K562 (cell line): ENCODE results near the gene IFT25. TPM values are rescaled to one million over a fixed set of nuclear protein-coding genes. Genes with fewer than 3 reads are reported as not detected.
"Not testable (repeated sequence)": the region's sequence is repeated elsewhere in the genome, so short reads cannot be mapped to it uniquely, and the experiment has no call there.

Experiments used
- ATAC-seq: fragments of 200-7000 bp; cut with Tn5 transposase; 3 replicates; pipeline ENCODE4 v1.9.1; 2020; ENCODE audit warnings: moderate library complexity
- BruUV-seq: library from RNA; stranded (reverse); fragments of 400-500 nt; replicated peaks from 2 replicates; lab custom pipeline; 2021; lab: Mats Ljungman, UMichigan
- CTCF ChIA-PET: fragments of 300-600 bp; formaldehyde crosslinking; extraction: SDS; loops from one replicate; lab custom pipeline; 2021; ENCODE audit warnings: low intra/inter-chr PET ratio; lab: Yijun Ruan, JAX
- POLR2A ChIA-PET: fragments of 300-600, 350-650 bp; sonication (Branson Sonifier 250); formaldehyde crosslinking; extraction: SDS; loops from one replicate; lab custom pipeline; 2021; ENCODE audit warnings: antibody characterized with exemption, inconsistent platforms; lab: Yijun Ruan, JAX
- DNase-seq, 4 experiments: peaks; one replicate each; pipeline versions ENCODE4 v3.0.0 to v3.0.0-alpha.2; 2011 to 2018; ENCODE audit warnings: low spot score in 3 of 4, mixed read lengths in 3 of 4; ENCODE audit errors: extremely low read depth in 1 of 4
- FAIRE-seq: peaks from 2 replicates; lab custom pipeline; 2011; peaks lifted over from hg19 to GRCh38; lab: Jason Lieb, UNC
- H2AFZ ChIP-seq: 2 replicates; pipeline ENCODE4 v1.6.0; 2011; ENCODE audit warnings: low read depth, low read length, control low read depth, inconsistent platforms
- H3K27ac ChIP-seq: fragments of 200-600 bp; 3 replicates; pipeline ENCODE4 v1.8.0; 2011; ENCODE audit warnings: low read depth, mild to moderate bottlenecking, control low read depth, inconsistent platforms, low read length, moderate library complexity, mixed read lengths; ENCODE audit errors: extremely low read depth
- H3K27me3 ChIP-seq, 2 experiments: fragments of 300-600 bp in 1 of 2; 2 replicates in 1 of 2; 3 replicates in 1 of 2; pipeline versions ENCODE4 v1.6.0 to v1.8.0; 2011; ENCODE audit warnings: inconsistent platforms in 2 of 2, low read length in 2 of 2, mild to moderate bottlenecking in 1 of 2, mixed read lengths in 1 of 2, moderate library complexity in 1 of 2; ENCODE audit not compliant: control insufficient read depth in 2 of 2, insufficient read depth in 2 of 2
- H3K36me3 ChIP-seq: fragments of 300-600 bp; 3 replicates; pipeline ENCODE4 v1.8.0; 2011; ENCODE audit warnings: mild to moderate bottlenecking, low read length, inconsistent platforms; ENCODE audit not compliant: control insufficient read depth, insufficient read depth
- H3K4me1 ChIP-seq, 2 experiments: fragments of 200-600 bp in 1 of 2; replicated peaks in 1 of 2; 2 replicates in 1 of 2; 3 replicates in 1 of 2; pipeline versions ENCODE4 v1.5.1 to v1.8.0; 2011; ENCODE audit warnings: inconsistent platforms in 2 of 2, low read length in 2 of 2, mild to moderate bottlenecking in 1 of 2, mixed read lengths in 1 of 2, moderate library complexity in 1 of 2; ENCODE audit not compliant: control insufficient read depth in 2 of 2, insufficient read depth in 2 of 2
- H3K4me2 ChIP-seq: 2 replicates; pipeline ENCODE4 v1.6.1; 2011; ENCODE audit warnings: low read length, control low read depth, inconsistent platforms, mixed read lengths; ENCODE audit not compliant: insufficient read depth
- H3K4me3 ChIP-seq: fragments of 200-600 bp; sonication (generic), shearing (Covaris generic); 2 replicates; pipeline ENCODE4 v1.5.1; 2016; ENCODE audit warnings: control low read depth, inconsistent platforms
- H3K79me2 ChIP-seq: fragments of 200-600 bp; 3 replicates; pipeline ENCODE4 v1.8.0; 2011; ENCODE audit warnings: low read length, inconsistent platforms; ENCODE audit not compliant: control insufficient read depth, insufficient read depth
- H3K9ac ChIP-seq, 2 experiments: 2 replicates each; pipeline versions ENCODE4 v1.6.0 to v1.6.1; 2011; ENCODE audit warnings: low read depth in 2 of 2, low read length in 2 of 2, control low read depth in 1 of 2, inconsistent platforms in 1 of 2, mild to moderate bottlenecking in 1 of 2, mixed read lengths in 1 of 2; ENCODE audit not compliant: insufficient read depth in 1 of 2
- H3K9me1 ChIP-seq: one replicate; pipeline ENCODE4 v1.6.0; 2011; ENCODE audit warnings: inconsistent platforms, mild to moderate bottlenecking, low read length, moderate library complexity; ENCODE audit not compliant: control insufficient read depth, insufficient read depth
- H3K9me3 ChIP-seq: replicated peaks from 2 replicates; pipeline ENCODE4 v1.5.1; 2011; ENCODE audit warnings: low read depth, low read length, inconsistent platforms; ENCODE audit not compliant: control insufficient read depth, insufficient read depth
- H4K20me1 ChIP-seq: replicated peaks from 2 replicates; pipeline ENCODE4 v1.6.1; 2011; ENCODE audit warnings: low read length, inconsistent platforms, mixed read lengths; ENCODE audit not compliant: control insufficient read depth, insufficient read depth
- CC2D1A ChIP-seq: fragments of 450-650 bp; IDR thresholded peaks from 2 replicates; pipeline ENCODE4 v1.6.1; 2017; ENCODE audit warnings: mild to moderate bottlenecking
- CREB1 ChIP-seq, 2 experiments: sonication (generic) in 1 of 2; formaldehyde crosslinking in 1 of 2; IDR thresholded peaks; 2 replicates each; pipeline versions ENCODE4 v1.6.1 to v1.8.0; 2012 to 2022; ENCODE audit warnings: inconsistent platforms in 1 of 2, mild to moderate bottlenecking in 1 of 2, missing genetic modification reagents in 1 of 2, moderate library complexity in 1 of 2
- CTCF ChIP-seq, 3 experiments: IDR thresholded peaks in 2 of 3; conservative IDR thresholded peaks in 1 of 3; 2 replicates each; pipeline ENCODE4 v1.5.1; 2011 to 2012; ENCODE audit warnings: low read length in 3 of 3, mild to moderate bottlenecking in 3 of 3, control low read depth in 2 of 3, improper control_type of control experiment in 1 of 3, inconsistent platforms in 1 of 3, low read depth in 1 of 3, mixed read lengths in 1 of 3, moderate library complexity in 1 of 3; ENCODE audit not compliant: insufficient read depth in 2 of 3
- GATA2 ChIP-seq: sonication (generic); formaldehyde crosslinking; IDR thresholded peaks from 2 replicates; pipeline ENCODE4 v1.4.0; 2020; ENCODE audit warnings: mild to moderate bottlenecking, missing genetic modification reagents
- MCM3 ChIP-seq: fragments of 450-650 bp; IDR thresholded peaks from 2 replicates; pipeline ENCODE4 v1.6.1; 2016
- POLR2A ChIP-seq: fragments of 450-650 bp; conservative IDR thresholded peaks from 2 replicates; pipeline ENCODE4 v1.6.1; 2016
- RAD21 ChIP-seq, 2 experiments: fragments of 250-450 bp in 1 of 2; fragments of 450-650 bp in 1 of 2; sonication (Bioruptor Pico) in 1 of 2; formaldehyde crosslinking in 1 of 2; IDR thresholded peaks in 1 of 2; conservative IDR thresholded peaks in 1 of 2; 2 replicates each; pipeline versions ENCODE4 v1.4.0 to v1.8.0; 2020 to 2022; ENCODE audit warnings: mild to moderate bottlenecking in 2 of 2, moderate library complexity in 1 of 2
- SMAD3 ChIP-seq: fragments of 450-650 bp; formaldehyde crosslinking; conservative IDR thresholded peaks from 2 replicates; pipeline ENCODE4 v1.4.0; 2020; ENCODE audit warnings: mild to moderate bottlenecking
- TEAD2 ChIP-seq: fragments of 450-650 bp; IDR thresholded peaks from 2 replicates; pipeline ENCODE4 v1.6.1; 2016; ENCODE audit warnings: missing genetic modification characterization, control low read depth, missing compliant biosample characterization
- ZC3H11A ChIP-seq: IDR thresholded peaks from 2 replicates; pipeline ENCODE4 v1.6.1; 2012; ENCODE audit warnings: low read depth, low read length, improper control_type of control experiment
- WGBS: fragments of 100-300 bp; shearing (Covaris generic); methylation state at CpG from one replicate; pipeline ENCODE4 v1.1.6; 2016; ENCODE audit warnings: low coverage, mixed read lengths; ENCODE audit not compliant: insufficient coverage; ENCODE audit errors: missing lambda C conversion rate; 5-methylcytosine and 5-hydroxymethylcytosine counted together
- in situ Hi-C: fragments of 300-500 bp; cut with MboI; formaldehyde crosslinking; loops from 4 replicates; pipeline ENCODE4 v1.15.0; 2018; ENCODE audit warnings: inconsistent platforms, mixed read lengths
- intact Hi-C: fragments of 100-400 bp; cut with micrococcal nuclease; formaldehyde crosslinking; loops from 2 replicates; pipeline ENCODE4 v1.14.2; 2022
- polyA plus RNA-seq, 8 experiments: library from polyadenylated mRNA; depleted of rRNA in 4 of 8; stranded (reverse) in 5 of 8; unstranded in 3 of 8; fragments of >200 nt; fragmentation: Nextera tagmentation in 2 of 8; fragmentation: Illumina TruSeq in 1 of 8; extraction: Ambion mirVana in 2 of 8; extraction: Trizol in 1 of 8; gene quantifications; 2 replicates each; pipeline versions ENCODE4 v1.2.1 to v1.2.3, GENCODE V29; 2011 to 2014; ENCODE audit warnings: inconsistent platforms in 1 of 8, missing spikeins in 1 of 8
- total RNA-seq, 7 experiments: library from RNA; depleted of rRNA in 6 of 7; stranded (reverse); fragments of >200 nt in 6 of 7; fragmentation: Illumina TruSeq in 2 of 7; extraction: Trizol in 2 of 7; gene quantifications; 2 replicates each; pipeline versions ENCODE4 v1.2.1 to v1.2.3, GENCODE V29; 2011 to 2021; ENCODE audit warnings: low replicate concordance in 1 of 7

Gene IFT25
- total and polyA plus RNA-seq, 9 of the 15 experiments (the other 6 are each of a cell fraction or from before 2014, with no cell fraction given), result 93.6 to 209 (median 167) TPM

GRCh38 chr1:53994516-53994915, 49.0 kb upstream of the IFT25 start:
- H3K9me1 ChIP-seq, ATAC-seq, H3K36me3 ChIP-seq, H2AFZ ChIP-seq, POLR2A ChIA-PET, BruUV-seq, H3K27ac ChIP-seq, CTCF ChIA-PET, H3K9me3 ChIP-seq, intact Hi-C loops, H3K4me1 ChIP-seq, in situ Hi-C loops, H3K9ac ChIP-seq, H3K4me2 ChIP-seq, DNase-seq, FAIRE-seq, H3K4me3 ChIP-seq, H4K20me1 ChIP-seq, H3K79me2 ChIP-seq: not testable (repeated sequence)
- peaks cover 5 to 13% of the 10 kb centered on the region in 2 experiments; a peak in 3 of 5 replicates for H3K27me3 ChIP-seq
- peak; percentile 71; the same call in 1 of the 2 replicates for TF ChIP-seq ZC3H11A
- 2% methylated on average over 2 of the region's 2 CpGs for WGBS

DNA sequence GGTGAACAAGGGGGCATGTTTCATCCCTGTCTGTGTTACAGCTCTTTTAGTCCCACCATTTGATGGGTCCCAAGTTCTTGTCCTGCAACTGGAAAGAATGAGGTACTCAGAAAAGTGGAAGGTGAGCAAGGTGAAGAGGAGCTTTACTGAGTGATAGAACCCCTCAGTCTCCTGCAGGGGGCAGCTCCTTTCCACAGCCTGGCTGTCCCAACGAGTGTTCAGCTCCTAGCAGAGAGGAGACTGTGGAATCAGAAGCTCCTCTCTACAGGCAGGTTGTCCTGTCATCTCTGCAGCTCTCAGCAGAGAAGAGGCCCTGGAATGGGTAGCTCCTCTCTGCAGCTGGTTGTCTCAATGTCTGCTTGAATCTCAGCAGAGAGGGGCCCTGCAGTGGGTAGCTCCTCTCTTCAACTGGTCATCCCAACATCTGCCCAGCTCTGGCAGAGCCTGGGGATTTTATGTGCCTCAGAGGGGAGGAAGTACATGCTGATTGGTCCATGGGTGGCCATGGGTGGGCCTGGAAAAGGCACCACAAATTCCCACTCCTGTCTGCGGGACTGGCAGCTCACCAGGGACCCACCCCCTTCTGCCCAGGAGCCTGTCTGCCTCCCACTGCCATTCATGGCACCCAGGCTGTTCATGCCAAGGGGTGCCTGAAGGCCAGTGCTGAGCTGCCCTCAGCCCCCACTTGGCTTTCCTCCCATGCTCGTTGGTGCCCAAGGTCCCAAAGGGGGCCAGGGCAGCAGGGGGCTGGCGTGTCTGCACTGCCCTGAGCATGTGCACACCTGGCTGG, 46.8 kb upstream of the IFT25 start:
- WGBS, result 4% methylated on average over 4 of the region's 4 CpGs
- no peak overlapping the region for H3K4me2 ChIP-seq
- peak; percentile 92 for ATAC-seq
- H2AFZ ChIP-seq, result no peak overlapping the region
- no peak overlapping the region for H3K9ac ChIP-seq
- ChIA-PET CTCF (no interaction called here), POLR2A (interaction anchor here (0.6 to 1.2 kb wide), 7 partner anchors 9 to 398 kb away, joined by 3 to 10 read pairs (median 3); partner anchors contain the start of genes TCEANC2 and TMEM59)
- no peak for FAIRE-seq
- no peak overlapping the region for H3K4me3 ChIP-seq
- H3K36me3 ChIP-seq, result no peaks in the 10 kb centered on the region
- no TSS peak for BruUV-seq
- no peaks in the 10 kb centered on the region for H3K9me3 ChIP-seq
- 0 out of 5 replicates have a peak, but pooled peaks cover 0 to 5% of the 10 kb centered on the region in 2 experiments for H3K4me1 ChIP-seq
- no peaks in the 10 kb centered on the region for H4K20me1 ChIP-seq
- peak in 1 of 4 experiments; percentile 35 for DNase-seq
- H3K27ac ChIP-seq, result no peak overlapping the region
- in situ Hi-C loops (no loop called here), intact Hi-C loops (no loop called here)
- H3K79me2 ChIP-seq, result no peaks in the 10 kb centered on the region
- no peaks in the 10 kb centered on the region for H3K9me1 ChIP-seq
- H3K27me3 ChIP-seq, result peaks cover 2 to 13% of the 10 kb centered on the region in 2 experiments; a peak in 2 of 5 replicates
- TF ChIP-seq TEAD2 (tag) (no peak), CC2D1A (no peak), RAD21 (CRISPR knock-in tag; conservative IDR thresholded peaks at IDR 0.05 in 1 of 2, IDR thresholded peaks at IDR 0.05 in 1 of 2) (peak in 1 of 2 experiments; percentile 60; a peak in 2 of 4 replicates), MCM3 (no peak), POLR2A (no peak), CTCF (IDR thresholded peaks at IDR 0.05 in 2 of 3, conservative IDR thresholded peaks at IDR 0.05 in 1 of 3; ENCODE audit: insufficient read depth in 2 of 3, low read depth in 1 of 3, low read length in 3 of 3) (peak; percentile 41 to 51 (median 49)), GATA2 (CRISPR knock-in tag) (no peak), CREB1 (IDR thresholded peaks at IDR 0.05) (no peak), CREB1 (CRISPR knock-in tag; IDR thresholded peaks at IDR 0.05) (no peak), SMAD3 (no peak)
